Stimulated activated CD8-positive, alpha-beta memory T cell treated with anti-CD3 and anti-CD28 coated beads, Interleukin-15, amount 100 ng/mL, for 24 hours (primary cell): ENCODE data around the gene STAB1.

Source experiments
- DNase-seq: peaks from one replicate; pipeline ENCODE4 v3.0.0-alpha.2; 2020; ENCODE audit warnings: low read depth

The STAB1 gene

GRCh38 chr3:52461874-52462273 is 33.3 kb upstream of the STAB1 start:
- DNase-seq: no peak

- no peak for DNase-seq
Measured at GRCh38 chr3:52463416-52463815, 31.7 kb upstream of the STAB1 start.

- DNase-seq: no peak
Measured at GRCh38 chr3:52468336-52468735, 26.8 kb upstream of the STAB1 start.

GRCh38 chr3:52469001-52469400 is 26.1 kb upstream of the STAB1 start:
- DNase-seq: no peak

GRCh38 chr3:52470920-52471319 is 24.2 kb upstream of the STAB1 start:
- no peak for DNase-seq

GRCh38 chr3:52471371-52472238 is 23.5 kb upstream of the STAB1 start:
- DNase-seq: no peak

- DNase-seq: no peak
Measured at GRCh38 chr3:52472239-52473000, 22.7 kb upstream of the STAB1 start.

GRCh38 chr3:52473026-52473425 is 22.1 kb upstream of the STAB1 start:
- no peak for DNase-seq

- DNase-seq: no peak
Measured at GRCh38 chr3:52477076-52477795, 17.9 kb upstream of the STAB1 start.

GRCh38 chr3:52477796-52478095 is 17.4 kb upstream of the STAB1 start:
- DNase-seq: no peak

- no peak for DNase-seq
Measured at GRCh38 chr3:52479037-52479876, 15.9 kb upstream of the STAB1 start.

- no peak for DNase-seq
Measured at GRCh38 chr3:52479877-52480575, 15.1 kb upstream of the STAB1 start.

GRCh38 chr3:52480768-52481715 is 14.1 kb upstream of the STAB1 start:
- no peak for DNase-seq

GRCh38 chr3:52481819-52482521 is 13.2 kb upstream of the STAB1 start:
- no peak for DNase-seq

GRCh38 chr3:52483081-52483480 is 12.1 kb upstream of the STAB1 start:
- DNase-seq: no peak

- no peak for DNase-seq
Measured at GRCh38 chr3:52483577-52484381, 11.4 kb upstream of the STAB1 start.

- DNase-seq: no peak
Measured at GRCh38 chr3:52484680-52485461, 10.3 kb upstream of the STAB1 start.
